B cell (primary cell): ENCODE results near the gene POLR3B.

Experiments
- EZH2 ChIP-seq: IDR thresholded peaks from 2 replicates; pipeline ENCODE4 v1.6.1; 2012; ENCODE audit warnings: borderline replicate concordance, low read depth, mild to moderate bottlenecking, moderate library complexity, low read length; ENCODE audit not compliant: insufficient read depth, poor library complexity, severe bottlenecking
- TF ChIP-seq, protein P1 (sequence below): fragments of 200-600 bp; IDR thresholded peaks from one replicate; pipeline ENCODE4 v1.8.0; 2022; ENCODE audit warnings: antibody characterized with exemption, mild to moderate bottlenecking

GRCh38 chr12:106541201-106541600, 183.7 kb downstream of the POLR3B start:
- TF ChIP-seq, protein P1, sequence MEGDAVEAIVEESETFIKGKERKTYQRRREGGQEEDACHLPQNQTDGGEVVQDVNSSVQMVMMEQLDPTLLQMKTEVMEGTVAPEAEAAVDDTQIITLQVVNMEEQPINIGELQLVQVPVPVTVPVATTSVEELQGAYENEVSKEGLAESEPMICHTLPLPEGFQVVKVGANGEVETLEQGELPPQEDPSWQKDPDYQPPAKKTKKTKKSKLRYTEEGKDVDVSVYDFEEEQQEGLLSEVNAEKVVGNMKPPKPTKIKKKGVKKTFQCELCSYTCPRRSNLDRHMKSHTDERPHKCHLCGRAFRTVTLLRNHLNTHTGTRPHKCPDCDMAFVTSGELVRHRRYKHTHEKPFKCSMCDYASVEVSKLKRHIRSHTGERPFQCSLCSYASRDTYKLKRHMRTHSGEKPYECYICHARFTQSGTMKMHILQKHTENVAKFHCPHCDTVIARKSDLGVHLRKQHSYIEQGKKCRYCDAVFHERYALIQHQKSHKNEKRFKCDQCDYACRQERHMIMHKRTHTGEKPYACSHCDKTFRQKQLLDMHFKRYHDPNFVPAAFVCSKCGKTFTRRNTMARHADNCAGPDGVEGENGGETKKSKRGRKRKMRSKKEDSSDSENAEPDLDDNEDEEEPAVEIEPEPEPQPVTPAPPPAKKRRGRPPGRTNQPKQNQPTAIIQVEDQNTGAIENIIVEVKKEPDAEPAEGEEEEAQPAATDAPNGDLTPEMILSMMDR, result no peak
- TF ChIP-seq EZH2, result no peak
